WTC11 (cell line): ENCODE results near the gene EIF4H. TPM values are rescaled to one million over a fixed set of nuclear protein-coding genes. Genes with fewer than 3 reads are reported as not detected.

Experiments used
- ATAC-seq: fragments of 200-7000 bp; cut with Tn5 transposase; 2 replicates; pipeline ENCODE4 v1.10.0; 2021; ENCODE audit warnings: mild to moderate bottlenecking, moderate library complexity
- Bru-seq: library from RNA; stranded (reverse); fragments of 400-500 nt; gene quantifications from one replicate; lab custom pipeline; 2021; lab: Mats Ljungman, UMichigan
- CTCF ChIA-PET: fragments of 300-600 bp; sonication (Branson Sonifier 250); formaldehyde crosslinking; loops from one replicate; lab custom pipeline; 2021; ENCODE audit warnings: antibody characterized with exemption; lab: Charles Lee
- POLR2A ChIA-PET: fragments of 350-600 bp; sonication (Branson Sonifier 250); formaldehyde crosslinking; loops from one replicate; lab custom pipeline; 2021; ENCODE audit warnings: antibody characterized with exemption; lab: Charles Lee
- DNase-seq: peaks from one replicate; pipeline ENCODE4 v3.0.0; 2021; ENCODE audit warnings: low spot score
- H3K27ac Mint-ChIP-seq: 2 replicates; pipeline ENCODE4 v1.8.0; 2021; ENCODE audit warnings: mixed read lengths
- H3K27me3 Mint-ChIP-seq: 2 replicates; pipeline ENCODE4 v1.8.0; 2021; ENCODE audit warnings: low read depth, mild to moderate bottlenecking, moderate library complexity, mixed read lengths
- H3K36me3 Mint-ChIP-seq: 2 replicates; pipeline ENCODE4 v1.8.0; 2021; ENCODE audit warnings: mixed read lengths
- H3K4me1 Mint-ChIP-seq: 2 replicates; pipeline ENCODE4 v1.8.0; 2022; ENCODE audit warnings: mixed read lengths
- H3K4me3 Mint-ChIP-seq: 2 replicates; pipeline ENCODE4 v1.8.0; 2021; ENCODE audit warnings: mild to moderate bottlenecking, moderate library complexity, mixed read lengths
- H3K9me3 Mint-ChIP-seq: 2 replicates; pipeline ENCODE4 v1.8.0; 2021; ENCODE audit warnings: mixed read lengths
- ETV6 ChIP-seq: sonication (generic); formaldehyde crosslinking; IDR thresholded peaks from 2 replicates; pipeline ENCODE4 v1.8.1; 2022; ENCODE audit warnings: mild to moderate bottlenecking, missing genetic modification reagents
- FOXP1 ChIP-seq: sonication (generic); formaldehyde crosslinking; IDR thresholded peaks from 2 replicates; pipeline ENCODE4 v1.8.0; 2022; ENCODE audit warnings: missing genetic modification reagents, mild to moderate bottlenecking, moderate library complexity, borderline replicate concordance
- JUN ChIP-seq: sonication (generic); formaldehyde crosslinking; IDR thresholded peaks from 2 replicates; pipeline ENCODE4 v1.8.0; 2023; ENCODE audit warnings: mild to moderate bottlenecking, missing genetic modification reagents
- NR2C2 ChIP-seq: sonication (generic); formaldehyde crosslinking; IDR thresholded peaks from 2 replicates; pipeline ENCODE4 v1.8.0; 2022; ENCODE audit warnings: mild to moderate bottlenecking, missing genetic modification reagents
- OVOL2 ChIP-seq: fragments of 250-450 bp; sonication (Bioruptor Pico); IDR thresholded peaks from 2 replicates; pipeline ENCODE4 v1.9.0; 2021; ENCODE audit warnings: mild to moderate bottlenecking, borderline replicate concordance
- TCF7 ChIP-seq: sonication (generic); formaldehyde crosslinking; IDR thresholded peaks from 2 replicates; pipeline ENCODE4 v1.8.0; 2022; ENCODE audit warnings: mild to moderate bottlenecking, low read depth, missing genetic modification reagents, moderate library complexity
- ZBTB21 ChIP-seq: sonication (generic); formaldehyde crosslinking; IDR thresholded peaks from 2 replicates; pipeline ENCODE4 v1.8.1; 2023; ENCODE audit warnings: mild to moderate bottlenecking, missing genetic modification reagents, borderline replicate concordance
- ZNF263 ChIP-seq: sonication (generic); formaldehyde crosslinking; IDR thresholded peaks from 2 replicates; pipeline ENCODE4 v1.8.1; 2022; ENCODE audit warnings: low read depth, mild to moderate bottlenecking, moderate library complexity, missing genetic modification reagents
- ZNF396 ChIP-seq: fragments of 250-450 bp; sonication (Bioruptor Pico); IDR thresholded peaks from 2 replicates; pipeline ENCODE4 v1.8.0; 2021; ENCODE audit warnings: mild to moderate bottlenecking, moderate library complexity, borderline replicate concordance
- ZNF423 ChIP-seq: fragments of 250-450 bp; sonication (Bioruptor Pico); IDR thresholded peaks from 2 replicates; pipeline ENCODE4 v2.1.2; 2022; ENCODE audit warnings: mild to moderate bottlenecking, moderate library complexity
- long read RNA-seq, 3 experiments: library from RNA in 1 of 3; library from capped mRNA in 1 of 3; library from polyadenylated mRNA in 1 of 3; unstranded in 2 of 3; stranded (forward) in 1 of 3; transcript quantifications; one replicate each; pipeline ENCODE4 v2.0.0, GENCODE V29; 2021
- total RNA-seq: library from RNA; stranded (reverse); gene quantifications from 3 replicates; pipeline ENCODE4 v1.2.3, GENCODE V29; 2021
- TF ChIP-seq, protein P1 (sequence below): sonication (generic); formaldehyde crosslinking; IDR thresholded peaks from 2 replicates; pipeline ENCODE4 v1.8.0; 2022; ENCODE audit warnings: mild to moderate bottlenecking, missing genetic modification reagents
- TF ChIP-seq, protein P2 (sequence below): fragments of 250-450 bp; sonication (Bioruptor Pico); IDR thresholded peaks from 2 replicates; pipeline ENCODE4 v1.9.0; 2021; ENCODE audit warnings: mild to moderate bottlenecking
- TF ChIP-seq, protein P3 (sequence below): sonication (generic); formaldehyde crosslinking; IDR thresholded peaks from 2 replicates; pipeline ENCODE4 v1.8.1; 2022; ENCODE audit warnings: low read depth, missing genetic modification reagents, borderline replicate concordance
- TF ChIP-seq, protein P4 (sequence below): sonication (generic); formaldehyde crosslinking; conservative IDR thresholded peaks from 2 replicates; pipeline ENCODE4 v1.8.1; 2022; ENCODE audit warnings: mild to moderate bottlenecking, missing genetic modification reagents
- TF ChIP-seq, protein P5 (sequence below): sonication (generic); formaldehyde crosslinking; IDR thresholded peaks from 2 replicates; pipeline ENCODE4 v1.8.0; 2022; ENCODE audit warnings: mild to moderate bottlenecking, missing genetic modification reagents
- TF ChIP-seq, protein P6 (sequence below): sonication (generic); formaldehyde crosslinking; IDR thresholded peaks from 2 replicates; pipeline ENCODE4 v1.8.0; 2023; ENCODE audit warnings: missing genetic modification reagents, mild to moderate bottlenecking, borderline replicate concordance
- TF ChIP-seq, protein P7 (sequence below): sonication (generic); formaldehyde crosslinking; IDR thresholded peaks from 2 replicates; pipeline ENCODE4 v1.8.0; 2023; ENCODE audit warnings: missing genetic modification reagents
- TF ChIP-seq, protein P8 (sequence below): fragments of 250-450 bp; sonication (Bioruptor Pico); IDR thresholded peaks from 2 replicates; pipeline ENCODE4 v1.8.0; 2021; ENCODE audit warnings: mild to moderate bottlenecking
- TF ChIP-seq, protein P9 (sequence below): sonication (generic); formaldehyde crosslinking; IDR thresholded peaks from 2 replicates; pipeline ENCODE4 v1.8.1; 2023; ENCODE audit warnings: mild to moderate bottlenecking, missing genetic modification reagents, moderate library complexity
- TF ChIP-seq, protein P10 (sequence below): fragments of 250-450 bp; sonication (Bioruptor Pico); IDR thresholded peaks from 2 replicates; pipeline ENCODE4 v1.9.0; 2021; ENCODE audit warnings: moderate library complexity, mild to moderate bottlenecking, inconsistent platforms, borderline replicate concordance

The EIF4H gene
- 355 to 373 TPM (median 371 TPM) in 3 replicates for total RNA-seq
- Bru-seq, nascent RNA: percentile 96 among the genes with signal in this experiment
- long read RNA-seq, experiment 1, transcript EIF4H-202 (6 exons, 2,503 nt): major isoform, 1,875 of 2,178 reads
- long read RNA-seq, experiment 1, transcript EIF4H-201 (7 exons, 2,679 nt): minor isoform, 192 of 2,178 reads
- long read RNA-seq, experiment 1, partial matches to known transcripts: 101 of 2,178 reads
- long read RNA-seq, experiment 1, other reads (novel, unspliced or antisense): 9 of 2,178 reads
- long read RNA-seq, experiment 2, transcript EIF4H-201 (7 exons, 2,679 nt): minor isoform, 6 of 545 reads
- long read RNA-seq, experiment 2, transcript EIF4H-202 (6 exons, 2,503 nt): major isoform, 261 of 545 reads
- long read RNA-seq, experiment 2, partial matches to known transcripts: 64 of 545 reads
- long read RNA-seq, experiment 2, other reads (novel, unspliced or antisense): 210 of 545 reads
- long read RNA-seq, experiment 3, transcript EIF4H-201 (7 exons, 2,679 nt): minor isoform, 85 of 666 reads
- long read RNA-seq, experiment 3, transcript EIF4H-202 (6 exons, 2,503 nt): major isoform, 397 of 666 reads
- long read RNA-seq, experiment 3, partial matches to known transcripts: 11 of 666 reads
- long read RNA-seq, experiment 3, other reads (novel, unspliced or antisense): 173 of 666 reads

DNA sequence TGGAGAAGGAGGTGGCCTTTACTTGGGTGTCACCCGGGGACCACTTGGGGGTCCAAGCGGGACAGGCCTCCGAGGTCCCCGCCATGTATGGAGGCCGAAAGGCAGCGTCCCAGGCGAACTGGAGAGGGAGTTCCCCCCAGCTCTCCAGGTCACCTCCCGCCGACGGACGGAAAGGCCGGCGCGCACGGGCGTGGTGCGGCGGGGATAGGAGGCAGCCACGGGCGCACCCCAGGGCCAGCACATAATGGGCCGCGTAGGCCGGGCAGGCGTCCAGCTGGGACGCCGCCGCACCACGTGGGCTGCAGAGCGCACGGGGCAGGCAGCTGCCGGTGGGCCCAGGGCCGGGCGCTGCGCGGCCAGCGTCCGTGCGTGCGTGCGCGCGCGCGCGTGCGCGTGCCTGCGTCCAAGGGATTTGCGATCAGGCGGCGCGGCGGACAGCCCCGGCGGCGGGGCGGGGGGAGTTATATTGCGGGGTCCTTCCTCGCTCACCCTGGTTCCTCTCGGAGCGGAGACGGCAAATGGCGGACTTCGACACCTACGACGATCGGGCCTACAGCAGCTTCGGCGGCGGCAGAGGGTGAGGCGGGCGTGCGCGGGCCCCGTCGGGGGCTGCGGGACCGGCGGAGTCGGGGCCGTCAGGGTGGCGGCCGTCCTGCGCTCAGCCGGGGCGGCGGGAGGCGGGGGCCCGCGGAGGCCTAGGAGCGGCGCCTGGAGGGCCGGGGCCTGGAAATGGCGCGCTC is at the start of gene EIF4H:
Gene EIF4H, plus strand, starts transcription at position 491 of the 740 bp plus-strand sequence. Its CDS starts 28 bp downstream, at position 519.
- no peaks in the 10 kb centered on the region for H3K9me3 Mint-ChIP-seq
- CTCF ChIA-PET: interaction anchor here (0.6 to 3.2 kb wide), 7 partner anchors 10 to 108 kb away, joined by 3 to 15 read pairs (median 5); no protein-coding TSS in a partner anchor
- H3K4me3 Mint-ChIP-seq: peak within 1 kb of the TSS; percentile 92
- peak within 1 kb of the TSS; percentile 93 for H3K27ac Mint-ChIP-seq
- peaks cover 47% of the 10 kb centered on the region for H3K4me1 Mint-ChIP-seq
- DNase-seq (peak; percentile 93), ATAC-seq (peak; percentile 82)
- POLR2A ChIA-PET: interaction anchor here (1.0 to 1.7 kb wide), 5 partner anchors 8 to 90 kb away, joined by 3 to 6 read pairs (median 3); partner anchors contain the start of gene LIMK1
- H3K36me3 Mint-ChIP-seq: peaks cover 19% of the 10 kb centered on the region
- H3K27me3 Mint-ChIP-seq: no peaks in the 10 kb centered on the region
- TF ChIP-seq, protein P1, sequence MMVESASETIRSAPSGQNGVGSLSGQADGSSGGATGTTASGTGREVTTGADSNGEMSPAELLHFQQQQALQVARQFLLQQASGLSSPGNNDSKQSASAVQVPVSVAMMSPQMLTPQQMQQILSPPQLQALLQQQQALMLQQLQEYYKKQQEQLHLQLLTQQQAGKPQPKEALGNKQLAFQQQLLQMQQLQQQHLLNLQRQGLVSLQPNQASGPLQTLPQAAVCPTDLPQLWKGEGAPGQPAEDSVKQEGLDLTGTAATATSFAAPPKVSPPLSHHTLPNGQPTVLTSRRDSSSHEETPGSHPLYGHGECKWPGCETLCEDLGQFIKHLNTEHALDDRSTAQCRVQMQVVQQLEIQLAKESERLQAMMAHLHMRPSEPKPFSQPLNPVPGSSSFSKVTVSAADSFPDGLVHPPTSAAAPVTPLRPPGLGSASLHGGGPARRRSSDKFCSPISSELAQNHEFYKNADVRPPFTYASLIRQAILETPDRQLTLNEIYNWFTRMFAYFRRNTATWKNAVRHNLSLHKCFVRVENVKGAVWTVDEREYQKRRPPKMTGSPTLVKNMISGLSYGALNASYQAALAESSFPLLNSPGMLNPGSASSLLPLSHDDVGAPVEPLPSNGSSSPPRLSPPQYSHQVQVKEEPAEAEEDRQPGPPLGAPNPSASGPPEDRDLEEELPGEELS (CRISPR knock-in tag): peak; percentile 70
- TF ChIP-seq ZBTB21 (CRISPR knock-in tag): no peak
- TF ChIP-seq ETV6 (CRISPR knock-in tag): peak; percentile 72; the same call in 1 of the 2 replicates
- no peak for TF ChIP-seq NR2C2 (CRISPR knock-in tag)
- TF ChIP-seq, protein P2, sequence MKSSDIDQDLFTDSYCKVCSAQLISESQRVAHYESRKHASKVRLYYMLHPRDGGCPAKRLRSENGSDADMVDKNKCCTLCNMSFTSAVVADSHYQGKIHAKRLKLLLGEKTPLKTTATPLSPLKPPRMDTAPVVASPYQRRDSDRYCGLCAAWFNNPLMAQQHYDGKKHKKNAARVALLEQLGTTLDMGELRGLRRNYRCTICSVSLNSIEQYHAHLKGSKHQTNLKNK (CRISPR knock-in tag): no peak
- TF ChIP-seq, protein P3, sequence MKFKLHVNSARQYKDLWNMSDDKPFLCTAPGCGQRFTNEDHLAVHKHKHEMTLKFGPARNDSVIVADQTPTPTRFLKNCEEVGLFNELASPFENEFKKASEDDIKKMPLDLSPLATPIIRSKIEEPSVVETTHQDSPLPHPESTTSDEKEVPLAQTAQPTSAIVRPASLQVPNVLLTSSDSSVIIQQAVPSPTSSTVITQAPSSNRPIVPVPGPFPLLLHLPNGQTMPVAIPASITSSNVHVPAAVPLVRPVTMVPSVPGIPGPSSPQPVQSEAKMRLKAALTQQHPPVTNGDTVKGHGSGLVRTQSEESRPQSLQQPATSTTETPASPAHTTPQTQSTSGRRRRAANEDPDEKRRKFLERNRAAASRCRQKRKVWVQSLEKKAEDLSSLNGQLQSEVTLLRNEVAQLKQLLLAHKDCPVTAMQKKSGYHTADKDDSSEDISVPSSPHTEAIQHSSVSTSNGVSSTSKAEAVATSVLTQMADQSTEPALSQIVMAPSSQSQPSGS (CRISPR knock-in tag): no peak
- TF ChIP-seq OVOL2 (CRISPR knock-in tag): no peak
- TF ChIP-seq, protein P4, sequence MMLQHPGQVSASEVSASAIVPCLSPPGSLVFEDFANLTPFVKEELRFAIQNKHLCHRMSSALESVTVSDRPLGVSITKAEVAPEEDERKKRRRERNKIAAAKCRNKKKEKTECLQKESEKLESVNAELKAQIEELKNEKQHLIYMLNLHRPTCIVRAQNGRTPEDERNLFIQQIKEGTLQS: no peak
- TF ChIP-seq, protein P5, sequence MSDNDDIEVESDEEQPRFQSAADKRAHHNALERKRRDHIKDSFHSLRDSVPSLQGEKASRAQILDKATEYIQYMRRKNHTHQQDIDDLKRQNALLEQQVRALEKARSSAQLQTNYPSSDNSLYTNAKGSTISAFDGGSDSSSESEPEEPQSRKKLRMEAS (CRISPR knock-in tag): peak; percentile 91
- TF ChIP-seq JUN (CRISPR knock-in tag): no peak
- peak; percentile 92 for TF ChIP-seq FOXP1 (CRISPR knock-in tag)
- TF ChIP-seq ZNF396: no peak
- 0 out of 2 replicates have a peak, but pooled peaks have one; percentile 25 for TF ChIP-seq ZNF263 (CRISPR knock-in tag)
- TF ChIP-seq, protein P6, sequence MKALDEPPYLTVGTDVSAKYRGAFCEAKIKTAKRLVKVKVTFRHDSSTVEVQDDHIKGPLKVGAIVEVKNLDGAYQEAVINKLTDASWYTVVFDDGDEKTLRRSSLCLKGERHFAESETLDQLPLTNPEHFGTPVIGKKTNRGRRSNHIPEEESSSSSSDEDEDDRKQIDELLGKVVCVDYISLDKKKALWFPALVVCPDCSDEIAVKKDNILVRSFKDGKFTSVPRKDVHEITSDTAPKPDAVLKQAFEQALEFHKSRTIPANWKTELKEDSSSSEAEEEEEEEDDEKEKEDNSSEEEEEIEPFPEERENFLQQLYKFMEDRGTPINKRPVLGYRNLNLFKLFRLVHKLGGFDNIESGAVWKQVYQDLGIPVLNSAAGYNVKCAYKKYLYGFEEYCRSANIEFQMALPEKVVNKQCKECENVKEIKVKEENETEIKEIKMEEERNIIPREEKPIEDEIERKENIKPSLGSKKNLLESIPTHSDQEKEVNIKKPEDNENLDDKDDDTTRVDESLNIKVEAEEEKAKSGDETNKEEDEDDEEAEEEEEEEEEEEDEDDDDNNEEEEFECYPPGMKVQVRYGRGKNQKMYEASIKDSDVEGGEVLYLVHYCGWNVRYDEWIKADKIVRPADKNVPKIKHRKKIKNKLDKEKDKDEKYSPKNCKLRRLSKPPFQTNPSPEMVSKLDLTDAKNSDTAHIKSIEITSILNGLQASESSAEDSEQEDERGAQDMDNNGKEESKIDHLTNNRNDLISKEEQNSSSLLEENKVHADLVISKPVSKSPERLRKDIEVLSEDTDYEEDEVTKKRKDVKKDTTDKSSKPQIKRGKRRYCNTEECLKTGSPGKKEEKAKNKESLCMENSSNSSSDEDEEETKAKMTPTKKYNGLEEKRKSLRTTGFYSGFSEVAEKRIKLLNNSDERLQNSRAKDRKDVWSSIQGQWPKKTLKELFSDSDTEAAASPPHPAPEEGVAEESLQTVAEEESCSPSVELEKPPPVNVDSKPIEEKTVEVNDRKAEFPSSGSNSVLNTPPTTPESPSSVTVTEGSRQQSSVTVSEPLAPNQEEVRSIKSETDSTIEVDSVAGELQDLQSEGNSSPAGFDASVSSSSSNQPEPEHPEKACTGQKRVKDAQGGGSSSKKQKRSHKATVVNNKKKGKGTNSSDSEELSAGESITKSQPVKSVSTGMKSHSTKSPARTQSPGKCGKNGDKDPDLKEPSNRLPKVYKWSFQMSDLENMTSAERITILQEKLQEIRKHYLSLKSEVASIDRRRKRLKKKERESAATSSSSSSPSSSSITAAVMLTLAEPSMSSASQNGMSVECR (CRISPR knock-in tag): peak; percentile 53; the same call in 1 of the 2 replicates
- TF ChIP-seq ZNF423 (CRISPR knock-in tag): peak; percentile 49; the same call in 1 of the 2 replicates
- TF ChIP-seq, protein P7, sequence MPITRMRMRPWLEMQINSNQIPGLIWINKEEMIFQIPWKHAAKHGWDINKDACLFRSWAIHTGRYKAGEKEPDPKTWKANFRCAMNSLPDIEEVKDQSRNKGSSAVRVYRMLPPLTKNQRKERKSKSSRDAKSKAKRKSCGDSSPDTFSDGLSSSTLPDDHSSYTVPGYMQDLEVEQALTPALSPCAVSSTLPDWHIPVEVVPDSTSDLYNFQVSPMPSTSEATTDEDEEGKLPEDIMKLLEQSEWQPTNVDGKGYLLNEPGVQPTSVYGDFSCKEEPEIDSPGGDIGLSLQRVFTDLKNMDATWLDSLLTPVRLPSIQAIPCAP (CRISPR knock-in tag): no peak; the same call in 1 of the 2 replicates
- no peak for TF ChIP-seq TCF7 (CRISPR knock-in tag)
- TF ChIP-seq, protein P8, sequence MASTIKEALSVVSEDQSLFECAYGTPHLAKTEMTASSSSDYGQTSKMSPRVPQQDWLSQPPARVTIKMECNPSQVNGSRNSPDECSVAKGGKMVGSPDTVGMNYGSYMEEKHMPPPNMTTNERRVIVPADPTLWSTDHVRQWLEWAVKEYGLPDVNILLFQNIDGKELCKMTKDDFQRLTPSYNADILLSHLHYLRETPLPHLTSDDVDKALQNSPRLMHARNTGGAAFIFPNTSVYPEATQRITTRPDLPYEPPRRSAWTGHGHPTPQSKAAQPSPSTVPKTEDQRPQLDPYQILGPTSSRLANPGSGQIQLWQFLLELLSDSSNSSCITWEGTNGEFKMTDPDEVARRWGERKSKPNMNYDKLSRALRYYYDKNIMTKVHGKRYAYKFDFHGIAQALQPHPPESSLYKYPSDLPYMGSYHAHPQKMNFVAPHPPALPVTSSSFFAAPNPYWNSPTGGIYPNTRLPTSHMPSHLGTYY (CRISPR knock-in tag): no peak
- TF ChIP-seq, protein P9, sequence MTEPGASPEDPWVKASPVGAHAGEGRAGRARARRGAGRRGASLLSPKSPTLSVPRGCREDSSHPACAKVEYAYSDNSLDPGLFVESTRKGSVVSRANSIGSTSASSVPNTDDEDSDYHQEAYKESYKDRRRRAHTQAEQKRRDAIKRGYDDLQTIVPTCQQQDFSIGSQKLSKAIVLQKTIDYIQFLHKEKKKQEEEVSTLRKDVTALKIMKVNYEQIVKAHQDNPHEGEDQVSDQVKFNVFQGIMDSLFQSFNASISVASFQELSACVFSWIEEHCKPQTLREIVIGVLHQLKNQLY (CRISPR knock-in tag): no peak
- TF ChIP-seq, protein P10, sequence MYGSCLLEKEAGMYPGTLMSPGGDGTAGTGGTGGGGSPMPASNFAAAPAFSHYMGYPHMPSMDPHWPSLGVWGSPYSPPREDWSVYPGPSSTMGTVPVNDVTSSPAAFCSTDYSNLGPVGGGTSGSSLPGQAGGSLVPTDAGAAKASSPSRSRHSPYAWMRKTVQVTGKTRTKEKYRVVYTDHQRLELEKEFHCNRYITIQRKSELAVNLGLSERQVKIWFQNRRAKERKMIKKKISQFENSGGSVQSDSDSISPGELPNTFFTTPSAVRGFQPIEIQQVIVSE (CRISPR knock-in tag): no peak
